Thyroid gland (tissue), 4 donors: ENCODE measurements around the gene HELT.

Experiments used
- POLR2A ChIP-seq, 2 donors: fragments of 450-650 bp; IDR thresholded peaks; one replicate each; pipeline ENCODE4 v1.6.1; 2017; ENCODE audit warnings: antibody characterized with exemption in 2 of 2, mild to moderate bottlenecking in 2 of 2, moderate library complexity in 1 of 2
- TF ChIP-seq, protein P1 (sequence below), 6 experiments: fragments of 200-600 bp in 3 of 6; fragments of 450-650 bp in 3 of 6; sonication (generic) in 3 of 6; IDR thresholded peaks; one replicate each; pipeline ENCODE4 v1.5.1; 2016 to 2019; ENCODE audit warnings: antibody characterized with exemption in 6 of 6, mild to moderate bottlenecking in 2 of 6, inconsistent platforms in 1 of 6, moderate library complexity in 1 of 6

DNA sequence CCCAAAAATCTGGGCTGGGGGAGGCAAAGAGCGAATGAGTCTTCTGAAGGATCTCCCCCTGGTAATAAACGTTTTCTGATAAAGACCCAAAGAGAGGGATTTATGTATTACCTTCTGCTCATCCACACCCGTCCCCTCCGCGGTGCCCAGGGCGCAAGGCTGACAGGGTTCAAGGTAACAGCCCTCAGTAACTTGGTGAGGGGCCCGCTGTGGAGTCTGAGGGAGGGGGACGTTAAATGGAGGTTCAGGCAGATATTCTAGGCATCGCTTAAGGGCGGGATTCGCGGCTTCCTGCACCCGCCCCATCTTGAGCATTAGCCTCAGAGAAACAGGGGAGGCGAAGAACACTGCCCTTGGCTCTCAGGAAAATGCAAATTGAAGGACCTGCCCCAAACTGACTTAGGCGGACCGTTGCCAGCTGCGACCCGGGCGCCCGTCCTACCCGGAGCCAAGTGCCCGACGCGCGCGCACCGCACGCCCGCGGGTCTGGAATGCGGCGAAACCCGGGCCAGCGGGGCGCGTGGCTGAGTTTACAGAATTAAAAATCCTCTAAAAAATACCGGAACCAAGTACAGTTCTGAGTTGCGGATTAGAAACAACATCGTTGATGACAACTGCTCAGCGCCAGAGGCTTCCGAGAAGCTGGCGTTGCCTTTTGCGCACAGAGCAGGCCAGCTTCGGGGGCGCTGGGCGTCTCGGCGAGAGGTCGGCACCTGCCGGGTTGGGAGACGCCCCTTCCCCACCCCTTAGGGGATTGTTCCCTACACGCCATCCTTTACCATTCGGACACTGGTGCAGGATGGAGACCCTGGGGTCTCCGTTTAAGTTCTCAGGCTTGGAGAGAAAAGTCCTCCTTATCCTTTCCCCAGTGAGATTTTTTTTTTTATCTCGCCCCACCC, 2.8 kb downstream of the HELT start:
- TF ChIP-seq POLR2A (IDR thresholded peaks at IDR 0.05): no peak
- TF ChIP-seq, protein P1, sequence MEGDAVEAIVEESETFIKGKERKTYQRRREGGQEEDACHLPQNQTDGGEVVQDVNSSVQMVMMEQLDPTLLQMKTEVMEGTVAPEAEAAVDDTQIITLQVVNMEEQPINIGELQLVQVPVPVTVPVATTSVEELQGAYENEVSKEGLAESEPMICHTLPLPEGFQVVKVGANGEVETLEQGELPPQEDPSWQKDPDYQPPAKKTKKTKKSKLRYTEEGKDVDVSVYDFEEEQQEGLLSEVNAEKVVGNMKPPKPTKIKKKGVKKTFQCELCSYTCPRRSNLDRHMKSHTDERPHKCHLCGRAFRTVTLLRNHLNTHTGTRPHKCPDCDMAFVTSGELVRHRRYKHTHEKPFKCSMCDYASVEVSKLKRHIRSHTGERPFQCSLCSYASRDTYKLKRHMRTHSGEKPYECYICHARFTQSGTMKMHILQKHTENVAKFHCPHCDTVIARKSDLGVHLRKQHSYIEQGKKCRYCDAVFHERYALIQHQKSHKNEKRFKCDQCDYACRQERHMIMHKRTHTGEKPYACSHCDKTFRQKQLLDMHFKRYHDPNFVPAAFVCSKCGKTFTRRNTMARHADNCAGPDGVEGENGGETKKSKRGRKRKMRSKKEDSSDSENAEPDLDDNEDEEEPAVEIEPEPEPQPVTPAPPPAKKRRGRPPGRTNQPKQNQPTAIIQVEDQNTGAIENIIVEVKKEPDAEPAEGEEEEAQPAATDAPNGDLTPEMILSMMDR (IDR thresholded peaks at IDR 0.05): no peak
